Endothelial cell of umbilical vein (primary cell): ENCODE data around the gene CENPVL3.

Experiments
- CTCF ChIP-seq, 2 donors: IDR thresholded peaks; 1 replicate in 1 of 2; 2 replicates in 1 of 2; pipeline ENCODE4 v1.5.1; 2011; ENCODE audit warnings: low read length in 2 of 2, mild to moderate bottlenecking in 2 of 2, moderate library complexity in 2 of 2, control low read depth in 1 of 2, inconsistent platforms in 1 of 2, low read depth in 1 of 2; ENCODE audit not compliant: insufficient read depth in 1 of 2; ENCODE audit errors: extremely low read depth in 1 of 2
- EZH2 ChIP-seq: IDR thresholded peaks from 2 replicates; pipeline ENCODE4 v1.6.1; 2012; ENCODE audit warnings: borderline replicate concordance, low read depth, mild to moderate bottlenecking, moderate library complexity, low read length, inconsistent platforms; ENCODE audit not compliant: severe bottlenecking
- GATA2 ChIP-seq: IDR thresholded peaks from 2 replicates; pipeline ENCODE4 v1.7.0; 2011; ENCODE audit warnings: low read depth, mild to moderate bottlenecking, moderate library complexity, mixed read lengths, low read length; ENCODE audit not compliant: insufficient read length, insufficient read depth
- MAX ChIP-seq: IDR thresholded peaks from 2 replicates; pipeline ENCODE4 v1.6.1; 2011; ENCODE audit not compliant: insufficient read depth, insufficient read length
- POLR2A ChIP-seq: IDR thresholded peaks from 2 replicates; pipeline ENCODE4 v1.6.1; 2012; ENCODE audit warnings: low read depth, mild to moderate bottlenecking, control low read depth, low read length
- POLR2AphosphoS5 ChIP-seq: IDR thresholded peaks from 2 replicates; pipeline ENCODE4 v1.6.1; 2012; ENCODE audit warnings: low read depth, mild to moderate bottlenecking, control low read depth, low read length, moderate library complexity; ENCODE audit not compliant: insufficient read depth

DNA sequence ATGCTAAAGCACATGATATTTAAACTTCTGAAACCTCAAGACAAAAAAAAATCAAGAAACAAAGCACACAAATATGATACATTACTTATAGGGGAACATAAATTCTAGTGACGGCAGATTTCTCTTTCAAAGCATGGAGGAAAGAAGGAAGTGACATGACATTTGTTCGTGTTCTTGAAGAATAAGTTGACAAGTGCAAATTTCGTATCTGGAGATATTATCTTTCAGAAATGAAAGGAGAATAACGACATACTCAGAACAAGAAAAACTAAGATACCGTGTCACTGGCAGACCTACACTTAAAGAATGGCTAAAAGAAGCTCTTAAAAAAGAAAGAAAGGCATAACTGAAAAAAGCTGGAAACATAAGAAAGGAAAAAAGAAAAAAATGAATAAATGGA is 47.3 kb upstream of the CENPVL3 start:
- no peak for TF ChIP-seq POLR2A
- no peak for TF ChIP-seq CTCF (IDR thresholded peaks at IDR 0.05; ENCODE audit: extremely low read depth in 1 of 2, insufficient read depth in 1 of 2, low read depth in 1 of 2, low read length in 2 of 2)
- no peak for TF ChIP-seq POLR2AphosphoS5
- TF ChIP-seq EZH2: no peak
- no peak for TF ChIP-seq MAX
- no peak for TF ChIP-seq GATA2
